Ascending aorta (tissue), 2 donors: ENCODE results near the gene CLDN20. TPM values are rescaled to one million over a fixed set of nuclear protein-coding genes. Genes with fewer than 3 reads are reported as not detected.
"Not testable (repeated sequence)": the region's sequence is repeated elsewhere in the genome, so short reads cannot be mapped to it uniquely, and the experiment has no call there.

Experiments
- DNase-seq, 2 donors: peaks; one replicate each; pipeline ENCODE4 v3.0.0-alpha.2; 2019; ENCODE audit warnings: low spot score in 2 of 2
- H3K27ac ChIP-seq, 2 donors: fragments of 200-600 bp; sonication (generic); one replicate each; pipeline ENCODE4 v1.5.1; 2016 to 2017; ENCODE audit warnings: mild to moderate bottlenecking in 1 of 2
- H3K27me3 ChIP-seq: fragments of 200-600 bp; sonication (generic); one replicate; pipeline ENCODE4 v1.5.1; 2017
- H3K36me3 ChIP-seq, 2 donors: fragments of 200-600 bp; sonication (generic); one replicate each; pipeline ENCODE4 v1.5.1; 2016
- H3K4me1 ChIP-seq, 2 donors: fragments of 200-600 bp; sonication (generic); one replicate each; pipeline ENCODE4 v1.5.1; 2016 to 2017; ENCODE audit warnings: mild to moderate bottlenecking in 1 of 2
- H3K4me3 ChIP-seq, 2 donors: fragments of 200-600 bp; sonication (generic); one replicate each; pipeline ENCODE4 v1.5.1; 2016 to 2017; ENCODE audit warnings: mild to moderate bottlenecking in 1 of 2
- H3K9me3 ChIP-seq, 2 donors: fragments of 200-600 bp; sonication (generic); one replicate each; pipeline ENCODE4 v1.5.1; 2016
- CTCF ChIP-seq, 3 experiments: fragments of 200-600 bp in 2 of 3; fragments of 450-650 bp in 1 of 3; sonication (generic) in 2 of 3; IDR thresholded peaks; one replicate each; pipeline ENCODE4 v1.5.1; 2016 to 2019; ENCODE audit warnings: antibody characterized with exemption in 3 of 3, mild to moderate bottlenecking in 1 of 3, moderate library complexity in 1 of 3
- intact Hi-C: fragments of 100-400 bp; cut with DNase I; formaldehyde crosslinking; loops from one replicate; pipeline ENCODE4 v1.15.1; 2023
- total RNA-seq: library from RNA; depleted of rRNA; stranded (reverse); fragments of >200 nt; gene quantifications from one replicate; pipeline ENCODE4 v1.1.0, GENCODE V29; 2016

CLDN20 gene
- total RNA-seq: not detected

GRCh38 chr6:155263373-155264063, at the start of gene CLDN20:
Gene CLDN20, plus strand, starts transcription at chr6:155264013. Its CDS starts 11,707 bp downstream, at chr6:155275720.
- H3K27me3 ChIP-seq: no peaks in the 10 kb centered on the region
- intact Hi-C loops: no loop called here
- H3K27ac ChIP-seq: no peak within 1 kb of the TSS
- peaks cover 0 to 3% of the 10 kb centered on the region in 2 donors for H3K4me1 ChIP-seq
- no peak for TF ChIP-seq CTCF (IDR thresholded peaks at IDR 0.05)
- H3K9me3 ChIP-seq: no peaks in the 10 kb centered on the region
- no peak within 1 kb of the TSS for H3K4me3 ChIP-seq
- no peak for DNase-seq
- peaks cover 12 to 14% of the 10 kb centered on the region in 2 donors for H3K36me3 ChIP-seq

GRCh38 chr6:155215906-155216305, 47.9 kb upstream of the CLDN20 start:
- Histone ChIP-seq H3K4me1 (peaks cover 11 to 14% of the 10 kb centered on the region in 2 donors), H3K27ac (no peak overlapping the region)
- intact Hi-C loops: no loop called here

GRCh38 chr6:155216312-155217046, 47.3 kb upstream of the CLDN20 start:
- Histone ChIP-seq H3K36me3 (no peaks in the 10 kb centered on the region), H3K27ac (no peak overlapping the region), H3K27me3 (no peaks in the 10 kb centered on the region), H3K4me3 (no peak overlapping the region), H3K9me3 (no peaks in the 10 kb centered on the region), H3K4me1 (peaks cover 11 to 14% of the 10 kb centered on the region in 2 donors)
- TF ChIP-seq CTCF (IDR thresholded peaks at IDR 0.05): no peak
- DNase-seq: no peak
- intact Hi-C loops: no loop called here

More at GRCh38 chr6:155215906-155216305, 47.9 kb upstream of the CLDN20 start:
- H3K4me3 ChIP-seq: no peak overlapping the region
- no peak for DNase-seq
- no peaks in the 10 kb centered on the region for H3K27me3 ChIP-seq
- no peaks in the 10 kb centered on the region for H3K9me3 ChIP-seq
- no peak for TF ChIP-seq CTCF (IDR thresholded peaks at IDR 0.05)
- no peaks in the 10 kb centered on the region for H3K36me3 ChIP-seq

- H3K27me3 ChIP-seq, H3K36me3 ChIP-seq, H3K9me3 ChIP-seq, intact Hi-C loops, H3K4me3 ChIP-seq, DNase-seq: not testable (repeated sequence)
- H3K4me1 ChIP-seq: peaks cover 11 to 14% of the 10 kb centered on the region in 2 donors
- H3K27ac ChIP-seq: peak overlapping the region in 1 of 2 donors; percentile 81
These were observed 45.1 kb upstream of the CLDN20 start for GRCh38 chr6:155218711-155219110.

- no peaks in the 10 kb centered on the region for H3K36me3 ChIP-seq
- peaks cover 11 to 14% of the 10 kb centered on the region in 2 donors for H3K4me1 ChIP-seq
- H3K4me3 ChIP-seq: peak overlapping the region in 1 of 2 donors; percentile 5
- no peak for DNase-seq
- H3K27ac ChIP-seq: peak overlapping the region; percentile 77 to 81
- no peaks in the 10 kb centered on the region for H3K27me3 ChIP-seq
- H3K9me3 ChIP-seq: no peaks in the 10 kb centered on the region
- no peak for TF ChIP-seq CTCF (IDR thresholded peaks at IDR 0.05)
- intact Hi-C loops: no loop called here
These were observed 44.5 kb upstream of the CLDN20 start for GRCh38 chr6:155219299-155219698.

GRCh38 chr6:155219858-155220301, 43.9 kb upstream of the CLDN20 start:
- Histone ChIP-seq H3K27me3 (no peaks in the 10 kb centered on the region), H3K9me3 (no peaks in the 10 kb centered on the region), H3K4me3 (peak overlapping the region in 1 of 2 donors; percentile 5), H3K27ac (peak overlapping the region; percentile 77 to 81), H3K36me3 (no peaks in the 10 kb centered on the region), H3K4me1 (peaks cover 11 to 14% of the 10 kb centered on the region in 2 donors)
- DNase-seq: no peak
- intact Hi-C loops: no loop called here
- no peak for TF ChIP-seq CTCF (IDR thresholded peaks at IDR 0.05)
